Kidney tubule cell (primary cell): ENCODE measurements around the gene SLC25A21.

ENCODE experiments used
- DNase-seq: peaks from one replicate; pipeline ENCODE4 v3.0.0-alpha.2; 2018; ENCODE audit warnings: low spot score

Gene SLC25A21

GRCh38 chr14:37088356-37089215 lies 83.8 kb downstream of the SLC25A21 start:
- DNase-seq, result no peak

- no peak for DNase-seq
These were observed 84.9 kb downstream of the SLC25A21 start for GRCh38 chr14:37087520-37087919.

GRCh38 chr14:37083599-37083998 lies 88.8 kb downstream of the SLC25A21 start:
- DNase-seq, result peak; percentile 49

- peak; percentile 4 for DNase-seq
These were observed 90.0 kb downstream of the SLC25A21 start for GRCh38 chr14:37082449-37082848.

- DNase-seq, result no peak
These were observed 90.5 kb downstream of the SLC25A21 start for GRCh38 chr14:37081856-37082255.

GRCh38 chr14:37081218-37081617 lies 91.2 kb downstream of the SLC25A21 start:
- peak; percentile 96 for DNase-seq

GRCh38 chr14:37078131-37078530 lies 94.3 kb downstream of the SLC25A21 start:
- DNase-seq, result peak; percentile 42

GRCh38 chr14:37074320-37074719 lies 98.1 kb downstream of the SLC25A21 start:
- peak; percentile 62 for DNase-seq

GRCh38 chr14:37063467-37064240 lies 108.8 kb downstream of the SLC25A21 start:
- DNase-seq, result peak; percentile 23

GRCh38 chr14:37062191-37062803 lies 110.1 kb downstream of the SLC25A21 start:
- DNase-seq, result no peak

- DNase-seq, result no peak
These were observed 110.7 kb downstream of the SLC25A21 start for GRCh38 chr14:37061697-37062096.

GRCh38 chr14:37060496-37061260 lies 111.7 kb downstream of the SLC25A21 start:
- DNase-seq, result no peak

- no peak for DNase-seq
These were observed 114.6 kb downstream of the SLC25A21 start for GRCh38 chr14:37057776-37058175.

- peak; percentile 47 for DNase-seq
These were observed 115.9 kb downstream of the SLC25A21 start for GRCh38 chr14:37056473-37056872.

GRCh38 chr14:37054869-37055268 lies 117.5 kb downstream of the SLC25A21 start:
- DNase-seq, result no peak

GRCh38 chr14:37054144-37054543 lies 118.3 kb downstream of the SLC25A21 start:
- DNase-seq, result no peak

GRCh38 chr14:37051680-37052079 lies 120.7 kb downstream of the SLC25A21 start:
- DNase-seq, result no peak

GRCh38 chr14:37051153-37051552 lies 121.3 kb downstream of the SLC25A21 start:
- peak; percentile 23 for DNase-seq

- peak; percentile 68 for DNase-seq
These were observed 123.7 kb downstream of the SLC25A21 start for GRCh38 chr14:37048666-37049071.

GRCh38 chr14:37047996-37048395 lies 124.4 kb downstream of the SLC25A21 start:
- DNase-seq, result no peak

- DNase-seq, result no peak
These were observed 125.2 kb downstream of the SLC25A21 start for GRCh38 chr14:37047226-37047625.

GRCh38 chr14:37046815-37047214 lies 125.6 kb downstream of the SLC25A21 start:
- DNase-seq, result no peak
